OCI-LY1 (cell line): Measurements from ENCODE around the gene CNN2.

ENCODE experiments used
- H2AFZ ChIP-seq: fragments of 200-600 bp; sonication (generic), shearing (Covaris generic); 2 replicates; pipeline ENCODE4 v1.6.0; 2014; ENCODE audit warnings: antibody characterized with exemption, mild to moderate bottlenecking, low read length
- H3F3A ChIP-seq: fragments of 200-600 bp; sonication (generic), shearing (Covaris generic); 2 replicates; pipeline ENCODE4 v1.6.0; 2014; ENCODE audit warnings: mild to moderate bottlenecking, antibody characterized with exemption, low read length, moderate library complexity; ENCODE audit not compliant: insufficient read depth
- H3K27ac ChIP-seq: fragments of 200-600 bp; sonication (generic); 2 replicates; pipeline ENCODE4 v1.5.1; 2014; ENCODE audit warnings: low read length, mixed run types, mild to moderate bottlenecking, low read depth; ENCODE audit not compliant: poor library complexity, severe bottlenecking
- H3K27me3 ChIP-seq: fragments of 200-600 bp; sonication (generic); 2 replicates; pipeline ENCODE4 v1.6.0; 2014; ENCODE audit warnings: antibody characterized with exemption, mild to moderate bottlenecking, low read length, moderate library complexity; ENCODE audit not compliant: insufficient read depth
- H3K36me3 ChIP-seq: fragments of 200-600 bp; sonication (generic); 2 replicates; pipeline ENCODE4 v1.6.1; 2014; ENCODE audit warnings: mild to moderate bottlenecking, antibody characterized with exemption, low read length, moderate library complexity, mixed read lengths; ENCODE audit not compliant: insufficient read depth
- H3K4me1 ChIP-seq: fragments of 200-600 bp; sonication (generic); 2 replicates; pipeline ENCODE4 v1.5.1; 2014; ENCODE audit warnings: mild to moderate bottlenecking, low read length, moderate library complexity; ENCODE audit not compliant: insufficient read depth, severe bottlenecking
- H3K4me2 ChIP-seq: fragments of 200-600 bp; sonication (generic), shearing (Covaris generic); 2 replicates; pipeline ENCODE4 v1.6.1; 2014; ENCODE audit warnings: low read length
- H3K4me3 ChIP-seq: fragments of 200-600 bp; sonication (generic); 2 replicates; pipeline ENCODE4 v1.5.1; 2014; ENCODE audit warnings: low read length, low read depth, mild to moderate bottlenecking, mixed read lengths; ENCODE audit not compliant: poor library complexity, severe bottlenecking
- H3K79me2 ChIP-seq: fragments of 200-600 bp; shearing (Covaris generic); 2 replicates; pipeline ENCODE4 v1.6.1; 2016; ENCODE audit warnings: mixed run types, low read length, mixed read lengths; ENCODE audit not compliant: insufficient read depth
- H3K9ac ChIP-seq: fragments of 200-600 bp; sonication (generic), shearing (Covaris generic); 2 replicates; pipeline ENCODE4 v1.6.1; 2014; ENCODE audit warnings: mild to moderate bottlenecking, low read length, mixed read lengths
- H3K9me2 ChIP-seq: fragments of 200-600 bp; sonication (generic), shearing (Covaris generic); 2 replicates; pipeline ENCODE4 v1.6.1; 2014; ENCODE audit warnings: low read depth, mild to moderate bottlenecking, low read length, mixed read lengths
- H3K9me3 ChIP-seq: fragments of 200-600 bp; shearing (Covaris generic); 2 replicates; pipeline ENCODE4 v1.6.1; 2014; ENCODE audit warnings: low read length, mixed read lengths
- H4K20me1 ChIP-seq: fragments of 200-600 bp; sonication (generic), shearing (Covaris generic); 2 replicates; pipeline ENCODE4 v1.6.0; 2016; ENCODE audit warnings: mild to moderate bottlenecking, low read length; ENCODE audit not compliant: insufficient read depth
- EZH2 ChIP-seq: fragments of 200-600 bp; sonication (generic), shearing (Covaris generic); IDR thresholded peaks from 2 replicates; pipeline ENCODE4 v1.8.0; 2017; ENCODE audit warnings: borderline replicate concordance, mixed run types, mild to moderate bottlenecking, antibody characterized with exemption, low read length, moderate library complexity, mixed read lengths
- TF ChIP-seq, protein P1 (sequence below): fragments of 200-600 bp; sonication (generic), shearing (Covaris generic); IDR thresholded peaks from 2 replicates; pipeline ENCODE4 v1.5.1; 2017; ENCODE audit warnings: mild to moderate bottlenecking, antibody characterized with exemption, low read length, moderate library complexity, mixed read lengths

The CNN2 gene

DNA sequence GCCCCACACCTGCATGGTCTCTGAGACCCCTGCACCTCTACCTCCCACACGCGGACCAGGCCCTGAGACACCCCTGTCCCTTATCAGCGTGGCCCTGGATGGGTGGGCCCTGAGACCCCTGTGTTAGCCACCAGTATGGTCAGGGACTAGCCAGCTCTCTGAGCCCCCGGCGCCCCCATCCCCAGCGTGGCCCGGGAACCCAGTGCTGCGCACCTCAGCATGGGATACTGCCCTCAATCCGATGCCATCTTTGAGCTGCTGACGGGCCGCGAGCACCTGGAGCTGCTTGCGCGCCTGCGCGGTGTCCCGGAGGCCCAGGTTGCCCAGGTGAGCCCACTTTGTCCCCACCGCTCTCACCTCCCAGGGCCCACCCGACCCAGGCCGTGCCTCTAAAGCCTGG, 35.6 kb downstream of the CNN2 start:
- Histone ChIP-seq H3K27ac (no peak overlapping the region), H3K9ac (no peak overlapping the region)

DNA sequence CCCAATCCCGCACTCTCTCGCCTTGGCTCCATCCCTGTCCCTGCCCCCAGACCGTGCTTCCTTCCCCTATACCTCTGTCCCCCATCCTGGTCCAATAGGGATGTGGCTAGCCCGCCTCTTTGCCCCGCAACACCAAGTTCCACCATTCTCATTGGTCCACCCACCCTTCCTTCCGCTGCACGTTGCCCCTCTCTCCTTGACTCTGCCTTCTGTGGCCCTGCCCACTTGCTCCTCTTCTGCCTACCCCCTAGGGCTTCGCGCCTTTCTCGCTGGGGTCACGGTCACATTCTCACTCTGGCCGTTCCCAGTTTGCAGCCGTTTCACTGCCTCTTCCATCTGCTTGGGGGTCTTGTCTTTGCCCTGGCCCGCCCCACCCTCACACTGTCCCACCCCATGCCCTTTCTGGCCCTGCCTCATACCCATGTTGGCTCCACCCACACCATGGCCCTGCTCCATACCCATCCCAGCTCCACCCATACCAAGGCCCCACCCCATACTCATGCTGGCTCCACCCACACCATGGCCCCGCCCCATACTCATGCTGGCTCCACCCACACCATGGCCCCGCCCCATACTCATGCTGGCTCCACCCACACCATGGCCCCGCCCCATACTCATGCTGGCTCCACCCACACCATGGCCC, 36.1 kb downstream of the CNN2 start:
- peaks cover 31% of the 10 kb centered on the region for H3K4me1 ChIP-seq
- no peaks in the 10 kb centered on the region for H3K9me2 ChIP-seq
- H3K27ac ChIP-seq = no peak overlapping the region
- H4K20me1 ChIP-seq = no peaks in the 10 kb centered on the region
- H3K4me3 ChIP-seq = no peak overlapping the region
- TF ChIP-seq, protein P1, sequence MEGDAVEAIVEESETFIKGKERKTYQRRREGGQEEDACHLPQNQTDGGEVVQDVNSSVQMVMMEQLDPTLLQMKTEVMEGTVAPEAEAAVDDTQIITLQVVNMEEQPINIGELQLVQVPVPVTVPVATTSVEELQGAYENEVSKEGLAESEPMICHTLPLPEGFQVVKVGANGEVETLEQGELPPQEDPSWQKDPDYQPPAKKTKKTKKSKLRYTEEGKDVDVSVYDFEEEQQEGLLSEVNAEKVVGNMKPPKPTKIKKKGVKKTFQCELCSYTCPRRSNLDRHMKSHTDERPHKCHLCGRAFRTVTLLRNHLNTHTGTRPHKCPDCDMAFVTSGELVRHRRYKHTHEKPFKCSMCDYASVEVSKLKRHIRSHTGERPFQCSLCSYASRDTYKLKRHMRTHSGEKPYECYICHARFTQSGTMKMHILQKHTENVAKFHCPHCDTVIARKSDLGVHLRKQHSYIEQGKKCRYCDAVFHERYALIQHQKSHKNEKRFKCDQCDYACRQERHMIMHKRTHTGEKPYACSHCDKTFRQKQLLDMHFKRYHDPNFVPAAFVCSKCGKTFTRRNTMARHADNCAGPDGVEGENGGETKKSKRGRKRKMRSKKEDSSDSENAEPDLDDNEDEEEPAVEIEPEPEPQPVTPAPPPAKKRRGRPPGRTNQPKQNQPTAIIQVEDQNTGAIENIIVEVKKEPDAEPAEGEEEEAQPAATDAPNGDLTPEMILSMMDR = no peak
- TF ChIP-seq EZH2 = no peak
- H3K9me3 ChIP-seq = no peaks in the 10 kb centered on the region
- H3F3A ChIP-seq = no peaks in the 10 kb centered on the region
- peaks cover 20% of the 10 kb centered on the region; the same call in 1 of the 2 replicates for H3K36me3 ChIP-seq
- H3K79me2 ChIP-seq = no peaks in the 10 kb centered on the region
- no peaks in the 10 kb centered on the region for H3K27me3 ChIP-seq
- no peak overlapping the region for H3K9ac ChIP-seq
- no peak overlapping the region for H3K4me2 ChIP-seq
- H2AFZ ChIP-seq = no peak overlapping the region

More for the DNA sequence above, 35.6 kb downstream of the CNN2 start:
- H3F3A ChIP-seq = no peaks in the 10 kb centered on the region
- H3K4me1 ChIP-seq = peaks cover 31% of the 10 kb centered on the region
- H3K79me2 ChIP-seq = no peaks in the 10 kb centered on the region
- TF ChIP-seq, protein P1 = no peak
- TF ChIP-seq EZH2 = no peak
- no peaks in the 10 kb centered on the region for H4K20me1 ChIP-seq
- H3K4me2 ChIP-seq = no peak overlapping the region
- H2AFZ ChIP-seq = no peak overlapping the region
- no peak overlapping the region for H3K4me3 ChIP-seq
- H3K9me3 ChIP-seq = no peaks in the 10 kb centered on the region
- H3K9me2 ChIP-seq = no peaks in the 10 kb centered on the region
- H3K27me3 ChIP-seq = no peaks in the 10 kb centered on the region
- H3K36me3 ChIP-seq = peaks cover 21% of the 10 kb centered on the region; the same call in 1 of the 2 replicates

DNA sequence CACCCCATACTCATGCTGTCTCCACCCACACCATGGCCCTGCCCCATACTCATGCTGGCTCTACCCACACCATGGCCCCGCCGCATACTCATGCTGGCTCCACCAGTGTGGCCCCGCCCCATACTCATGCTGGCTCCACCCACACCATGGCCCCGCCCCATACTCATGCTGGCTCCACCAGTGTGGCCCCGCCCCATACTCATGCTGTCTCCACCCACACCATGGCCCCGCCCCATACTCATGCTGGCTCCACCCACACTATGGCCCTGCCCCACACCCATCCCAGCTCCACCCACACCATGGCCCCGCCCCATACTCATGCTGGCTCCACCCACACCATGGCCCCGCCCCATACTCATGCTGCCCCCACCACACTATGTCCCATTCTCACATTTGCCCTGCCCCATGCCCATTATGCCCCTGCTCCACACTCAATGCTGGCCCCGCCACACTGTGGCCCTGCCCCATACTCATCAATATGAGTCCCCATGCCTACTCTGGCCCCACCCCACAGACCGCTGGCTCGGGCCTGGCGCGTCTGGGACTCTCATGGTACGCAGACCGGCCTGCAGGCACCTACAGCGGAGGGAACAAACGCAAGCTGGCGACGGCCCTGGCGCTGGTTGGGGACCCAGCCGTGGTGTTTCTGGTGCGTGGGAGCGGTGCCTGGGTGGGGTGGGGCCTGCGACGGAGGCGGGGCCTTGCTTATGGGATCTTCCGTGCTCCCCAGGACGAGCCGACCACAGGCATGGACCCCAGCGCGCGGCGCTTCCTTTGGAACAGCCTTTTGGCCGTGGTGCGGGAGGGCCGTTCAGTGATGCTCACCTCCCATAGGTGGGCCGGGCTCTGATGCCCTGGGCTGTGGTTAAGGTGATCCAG, 36.9 kb downstream of the CNN2 start:
- Histone ChIP-seq H4K20me1 (no peaks in the 10 kb centered on the region), H3K36me3 (peaks cover 20% of the 10 kb centered on the region; the same call in 1 of the 2 replicates), H3K4me1 (peaks cover 29% of the 10 kb centered on the region), H3K9me2 (no peaks in the 10 kb centered on the region), H3K27me3 (no peaks in the 10 kb centered on the region), H3K4me2 (no peak overlapping the region), H3K9ac (no peak overlapping the region), H3K27ac (no peak overlapping the region), H3K9me3 (no peaks in the 10 kb centered on the region), H3K79me2 (no peaks in the 10 kb centered on the region), H3F3A (no peaks in the 10 kb centered on the region), H2AFZ (no peak overlapping the region), H3K4me3 (no peak overlapping the region)
- no peak for TF ChIP-seq EZH2
- TF ChIP-seq, protein P1 = no peak
